SK-N-SH (cell line): Measurements from ENCODE around the gene LILRA2. TPM values are rescaled to one million over a fixed set of nuclear protein-coding genes. Genes with fewer than 3 reads are reported as not detected.

Experiments
- CTCF ChIA-PET: fragments of 300-600, 350-600 bp; formaldehyde crosslinking; extraction: SDS; loops from one replicate; lab custom pipeline; 2021; lab: Yijun Ruan, JAX
- POLR2A ChIA-PET: fragments of 350-600 bp; sonication (Branson Sonifier 250); formaldehyde crosslinking; extraction: SDS; loops from one replicate; lab custom pipeline; 2020; ENCODE audit warnings: antibody characterized with exemption, inconsistent platforms; lab: Yijun Ruan, JAX
- DNase-seq: peaks from one replicate; pipeline ENCODE4 v3.0.0; 2012
- H2AFZ ChIP-seq: fragments of 200-600 bp; sonication (generic); 2 replicates; pipeline ENCODE4 v1.8.1; 2016; ENCODE audit warnings: antibody characterized with exemption, mild to moderate bottlenecking, low read depth
- H3F3A ChIP-seq: fragments of 200-600 bp; sonication (generic); replicated peaks from 2 replicates; pipeline ENCODE3; 2016; ENCODE audit warnings: antibody characterized with exemption, mild to moderate bottlenecking; ENCODE audit not compliant: insufficient read depth
- H3K27ac ChIP-seq, 2 experiments: fragments of 200-500 bp in 1 of 2; fragments of 200-600 bp in 1 of 2; sonication (Bioruptor generic) in 1 of 2; sonication (generic), shearing (Covaris generic) in 1 of 2; 2 replicates each; pipeline versions ENCODE4 v1.5.1 to v1.6.1; 2014 to 2016; ENCODE audit warnings: low read depth in 2 of 2, inconsistent platforms in 1 of 2, low read length in 1 of 2, mild to moderate bottlenecking in 1 of 2, mixed read lengths in 1 of 2
- H3K27me3 ChIP-seq: fragments of 200-600 bp; sonication (generic), shearing (Covaris generic); 2 replicates; pipeline ENCODE4 v1.6.1; 2016; ENCODE audit warnings: mixed run types; ENCODE audit not compliant: insufficient read depth
- H3K36me3 ChIP-seq, 2 experiments: fragments of 200-500 bp in 1 of 2; fragments of 200-600 bp in 1 of 2; sonication (Bioruptor generic) in 1 of 2; sonication (generic) in 1 of 2; replicated peaks in 1 of 2; 2 replicates each; pipeline versions ENCODE3 to v1.5.1; 2014 to 2016; ENCODE audit warnings: low read length in 1 of 2, mild to moderate bottlenecking in 1 of 2; ENCODE audit not compliant: insufficient read depth in 2 of 2, control insufficient read depth in 1 of 2
- H3K4me1 ChIP-seq, 2 experiments: fragments of 200-500 bp in 1 of 2; fragments of 200-600 bp in 1 of 2; sonication (Bioruptor generic) in 1 of 2; sonication (generic), shearing (Covaris generic) in 1 of 2; 2 replicates each; pipeline versions ENCODE4 v1.5.1 to v1.6.1; 2014 to 2016; ENCODE audit warnings: low read depth in 1 of 2, low read length in 1 of 2, mixed run types in 1 of 2; ENCODE audit not compliant: insufficient read depth in 2 of 2, control insufficient read depth in 1 of 2
- H3K4me2 ChIP-seq: fragments of 200-600 bp; sonication (generic), shearing (Covaris generic); 2 replicates; pipeline ENCODE4 v1.6.1; 2017; ENCODE audit warnings: mixed run types
- H3K4me3 ChIP-seq, 2 experiments: fragments of 200-500 bp in 1 of 2; fragments of 200-600 bp in 1 of 2; sonication (Bioruptor generic) in 1 of 2; sonication (generic), shearing (Covaris generic) in 1 of 2; 2 replicates each; pipeline versions ENCODE4 v1.5.1 to v1.8.1; 2014 to 2016; ENCODE audit warnings: low read depth in 2 of 2, inconsistent platforms in 1 of 2, low read length in 1 of 2, mild to moderate bottlenecking in 1 of 2, mixed read lengths in 1 of 2, moderate library complexity in 1 of 2
- H3K79me2 ChIP-seq: fragments of 200-600 bp; sonication (generic); 2 replicates; pipeline ENCODE4 v1.8.1; 2017; ENCODE audit warnings: mild to moderate bottlenecking; ENCODE audit not compliant: insufficient read depth
- H3K9ac ChIP-seq: fragments of 200-600 bp; sonication (generic); 2 replicates; pipeline ENCODE4 v1.6.1; 2017; ENCODE audit warnings: mixed run types
- H3K9me2 ChIP-seq: fragments of 200-600 bp; sonication (generic); 2 replicates; pipeline ENCODE4 v1.6.1; 2017; ENCODE audit warnings: mixed run types
- H3K9me3 ChIP-seq: fragments of 200-600 bp; sonication (generic); 2 replicates; pipeline ENCODE4 v1.6.1; 2017; ENCODE audit warnings: mixed run types, mild to moderate bottlenecking, moderate library complexity
- H4K20me1 ChIP-seq: fragments of 200-600 bp; sonication (generic); 2 replicates; pipeline ENCODE4 v1.6.1; 2017; ENCODE audit warnings: mild to moderate bottlenecking, mixed run types; ENCODE audit not compliant: insufficient read depth
- CHD2 ChIP-seq: fragments of 150-350 bp; IDR thresholded peaks from 2 replicates; pipeline ENCODE4 v1.6.1; 2018; ENCODE audit warnings: low read length; ENCODE audit not compliant: partially characterized antibody
- ELF1 ChIP-seq: IDR thresholded peaks from 2 replicates; pipeline ENCODE4 v1.4.0; 2012
- EP300 ChIP-seq, 2 experiments: IDR thresholded peaks; 2 replicates each; pipeline versions ENCODE4 v1.4.0 to v1.6.1; 2012; ENCODE audit warnings: borderline replicate concordance in 1 of 2, low read depth in 1 of 2, low read length in 1 of 2
- FOSL2 ChIP-seq: IDR thresholded peaks from 2 replicates; pipeline ENCODE4 v1.4.0; 2012; ENCODE audit warnings: low read depth, mild to moderate bottlenecking, moderate library complexity, borderline replicate concordance
- FOXJ3 ChIP-seq: sonication (generic); formaldehyde crosslinking; IDR thresholded peaks from 2 replicates; pipeline ENCODE4 v1.5.1; 2020; ENCODE audit warnings: mild to moderate bottlenecking, missing genetic modification reagents
- FOXM1 ChIP-seq: IDR thresholded peaks from 2 replicates; pipeline ENCODE4 v1.4.0; 2012; ENCODE audit warnings: low read depth, mild to moderate bottlenecking
- GABPA ChIP-seq: IDR thresholded peaks from 2 replicates; pipeline ENCODE4 v1.4.0; 2012; ENCODE audit warnings: low read depth, mild to moderate bottlenecking
- MEF2A ChIP-seq: IDR thresholded peaks from 2 replicates; pipeline ENCODE4 v1.4.0; 2012; ENCODE audit warnings: low read depth, borderline replicate concordance
- NRF1 ChIP-seq: IDR thresholded peaks from 2 replicates; pipeline ENCODE4 v1.6.1; 2012; ENCODE audit warnings: low read depth, mild to moderate bottlenecking, low read length
- RCOR1 ChIP-seq: fragments of 150-350 bp; IDR thresholded peaks from 2 replicates; pipeline ENCODE4 v1.6.1; 2017; ENCODE audit warnings: antibody characterized with exemption, low read length
- SMC3 ChIP-seq: IDR thresholded peaks from 2 replicates; pipeline ENCODE4 v1.6.1; 2012; ENCODE audit warnings: low read depth, low read length, improper control_type of control experiment
- TAF1 ChIP-seq: IDR thresholded peaks from 2 replicates; pipeline ENCODE4 v1.6.1; 2012; ENCODE audit warnings: low read depth, mild to moderate bottlenecking, low read length, moderate library complexity, borderline replicate concordance
- YY1 ChIP-seq: IDR thresholded peaks from 2 replicates; pipeline ENCODE4 v1.4.0; 2012; ENCODE audit warnings: low read depth, mild to moderate bottlenecking
- WGBS: methylation state at CpG from one replicate; pipeline ENCODE4 v1.1.6; 2017; ENCODE audit warnings: low lambda C conversion rate; 5-methylcytosine and 5-hydroxymethylcytosine counted together
- polyA plus RNA-seq, 3 experiments: library from polyadenylated mRNA; depleted of rRNA; stranded (reverse); fragments of >200 nt; gene quantifications; 2 replicates each; pipeline ENCODE4 v1.2.3, GENCODE V29; 2012
- TF ChIP-seq, protein P1 (sequence below): IDR thresholded peaks from 2 replicates; pipeline ENCODE4 v1.4.0; 2012; ENCODE audit warnings: low read depth, borderline replicate concordance

Gene LILRA2
- polyA plus RNA-seq, 1 of the 3 experiments (the other 2 are of a cell fraction), result not detected

DNA sequence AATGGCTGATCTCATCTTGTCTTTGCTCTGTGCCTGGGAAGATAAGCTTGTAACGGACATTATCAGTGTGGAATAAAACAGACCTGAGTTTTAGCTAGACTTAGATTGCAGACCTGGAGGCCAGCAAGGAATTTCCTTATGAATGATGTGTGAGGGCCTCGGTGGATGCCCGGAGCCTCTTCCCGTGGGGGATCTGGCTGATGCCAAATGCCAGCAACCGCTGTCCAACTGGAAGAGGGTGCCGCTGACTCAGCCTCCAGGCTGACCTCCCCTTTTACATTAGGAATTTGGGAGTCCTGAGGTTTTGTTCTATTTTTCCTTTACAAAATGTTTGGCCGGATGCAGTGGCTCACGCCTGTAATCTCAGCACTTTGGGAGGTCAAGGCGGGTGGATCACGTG lies 19.6 kb upstream of the LILRA2 start:
- Histone ChIP-seq H3K9ac (no peak overlapping the region), H3K27ac (no peak overlapping the region), H3K36me3 (no peaks in the 10 kb centered on the region), H3K27me3 (peaks cover 41% of the 10 kb centered on the region), H3K9me2 (no peaks in the 10 kb centered on the region), H3K4me1 (no peaks in the 10 kb centered on the region), H3K79me2 (no peaks in the 10 kb centered on the region), H3K9me3 (no peaks in the 10 kb centered on the region), H3K4me3 (no peak overlapping the region), H3K4me2 (no peak overlapping the region), H3F3A (no peaks in the 10 kb centered on the region), H4K20me1 (no peaks in the 10 kb centered on the region), H2AFZ (no peak overlapping the region)
- DNase-seq, result no peak
- ChIA-PET POLR2A (no interaction called here), CTCF (no interaction called here)
- WGBS, result 23% methylated on average over 10 of the region's 10 CpGs
- TF ChIP-seq ELF1, result no peak
- TF ChIP-seq GABPA, result no peak
- TF ChIP-seq EP300 (IDR thresholded peaks at IDR 0.05; ENCODE audit: borderline replicate concordance in 1 of 2, low read depth in 1 of 2, low read length in 1 of 2), result no peak

DNA sequence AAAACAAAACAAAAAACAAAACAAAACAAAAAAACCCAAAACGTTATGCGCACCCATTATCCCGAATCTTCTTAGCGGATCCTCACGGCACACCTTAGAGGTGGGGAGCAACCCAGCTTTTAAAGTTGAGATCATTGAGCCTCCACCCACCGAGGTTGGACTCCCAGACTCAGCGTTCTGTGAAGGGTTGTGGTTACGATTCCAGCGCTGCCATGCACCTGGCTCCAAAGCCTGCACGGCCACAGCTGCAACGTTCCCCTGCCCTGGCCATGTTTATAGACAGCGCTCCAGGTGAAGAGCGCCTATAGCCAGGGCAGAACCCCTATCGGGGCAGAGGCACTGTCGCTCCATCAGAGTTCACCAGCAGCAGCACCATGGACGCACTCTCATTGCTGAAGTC lies 18.7 kb upstream of the LILRA2 start:
- CTCF ChIA-PET, result interaction anchor here (2.0 kb wide), 1 partner anchor 98 kb away, joined by 5 read pairs; no protein-coding TSS in a partner anchor
- Histone ChIP-seq H3K9me3 (no peaks in the 10 kb centered on the region), H3K27me3 (peaks cover 32% of the 10 kb centered on the region), H3K4me1 (no peaks in the 10 kb centered on the region), H3K9ac (no peak overlapping the region), H3K79me2 (no peaks in the 10 kb centered on the region), H2AFZ (no peak overlapping the region), H3K9me2 (no peaks in the 10 kb centered on the region), H3K36me3 (no peaks in the 10 kb centered on the region), H3K4me3 (no peak overlapping the region), H3K4me2 (no peak overlapping the region), H4K20me1 (no peaks in the 10 kb centered on the region), H3K27ac (no peak overlapping the region), H3F3A (no peaks in the 10 kb centered on the region)
- POLR2A ChIA-PET, result no interaction called here
- TF ChIP-seq NRF1 (no peak), GABPA (no peak), FOXJ3 (no peak), EP300 (IDR thresholded peaks at IDR 0.05; ENCODE audit: borderline replicate concordance in 1 of 2, low read depth in 1 of 2, low read length in 1 of 2) (no peak), TAF1 (no peak), FOXM1 (no peak), RCOR1 (no peak), ELF1 (no peak), CHD2 (no peak), MEF2A (no peak), YY1 (no peak), FOSL2 (no peak), SMC3 (no peak)
- TF ChIP-seq, protein P1, sequence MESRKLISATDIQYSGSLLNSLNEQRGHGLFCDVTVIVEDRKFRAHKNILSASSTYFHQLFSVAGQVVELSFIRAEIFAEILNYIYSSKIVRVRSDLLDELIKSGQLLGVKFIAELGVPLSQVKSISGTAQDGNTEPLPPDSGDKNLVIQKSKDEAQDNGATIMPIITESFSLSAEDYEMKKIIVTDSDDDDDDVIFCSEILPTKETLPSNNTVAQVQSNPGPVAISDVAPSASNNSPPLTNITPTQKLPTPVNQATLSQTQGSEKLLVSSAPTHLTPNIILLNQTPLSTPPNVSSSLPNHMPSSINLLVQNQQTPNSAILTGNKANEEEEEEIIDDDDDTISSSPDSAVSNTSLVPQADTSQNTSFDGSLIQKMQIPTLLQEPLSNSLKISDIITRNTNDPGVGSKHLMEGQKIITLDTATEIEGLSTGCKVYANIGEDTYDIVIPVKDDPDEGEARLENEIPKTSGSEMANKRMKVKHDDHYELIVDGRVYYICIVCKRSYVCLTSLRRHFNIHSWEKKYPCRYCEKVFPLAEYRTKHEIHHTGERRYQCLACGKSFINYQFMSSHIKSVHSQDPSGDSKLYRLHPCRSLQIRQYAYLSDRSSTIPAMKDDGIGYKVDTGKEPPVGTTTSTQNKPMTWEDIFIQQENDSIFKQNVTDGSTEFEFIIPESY, result no peak
- WGBS, result 22% methylated on average over 11 of the region's 16 CpGs
- no peak for DNase-seq
